GM18867 (cell line): ENCODE measurements around the gene ATF4.
A peak's percentile ranks its signal among the peaks of the same experiment; 100 is the strongest.

Experiments used
- ATAC-seq: cut with Tn5 transposase; IDR thresholded peaks from one replicate; pipeline ENCODE4 v1.9.1; 2021; ENCODE audit warnings: mild to moderate bottlenecking, moderate library complexity; ENCODE audit not compliant: unreplicated experiment

Gene ATF4

GRCh38 chr22:39528080-39528661 lies 7.8 kb downstream of the ATF4 start:
- ATAC-seq, result no peak

GRCh38 chr22:39528681-39529486 lies 8.5 kb downstream of the ATF4 start:
- ATAC-seq, result peak; percentile 25

DNA sequence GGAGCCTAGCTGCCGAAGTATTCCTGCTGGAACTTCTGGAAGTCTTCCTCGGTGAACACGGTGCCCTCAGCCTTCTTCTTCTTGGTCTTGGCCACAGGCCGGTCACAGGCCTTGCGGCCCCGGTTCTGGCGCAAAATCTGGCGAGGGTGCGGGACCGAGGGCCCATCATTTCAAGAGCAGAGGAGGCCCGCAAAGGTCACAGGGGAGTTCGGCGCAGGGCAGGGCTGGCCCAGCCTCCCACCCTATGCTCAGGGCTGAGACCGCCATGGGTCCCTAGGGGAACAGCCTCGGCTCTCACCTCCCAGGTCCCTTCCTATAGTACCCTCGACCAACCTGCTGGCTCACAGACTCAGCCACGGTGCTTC lies 9.1 kb downstream of the ATF4 start:
- no peak for ATAC-seq

- ATAC-seq, result no peak
These were observed 9.8 kb downstream of the ATF4 start for GRCh38 chr22:39530116-39530515.

DNA sequence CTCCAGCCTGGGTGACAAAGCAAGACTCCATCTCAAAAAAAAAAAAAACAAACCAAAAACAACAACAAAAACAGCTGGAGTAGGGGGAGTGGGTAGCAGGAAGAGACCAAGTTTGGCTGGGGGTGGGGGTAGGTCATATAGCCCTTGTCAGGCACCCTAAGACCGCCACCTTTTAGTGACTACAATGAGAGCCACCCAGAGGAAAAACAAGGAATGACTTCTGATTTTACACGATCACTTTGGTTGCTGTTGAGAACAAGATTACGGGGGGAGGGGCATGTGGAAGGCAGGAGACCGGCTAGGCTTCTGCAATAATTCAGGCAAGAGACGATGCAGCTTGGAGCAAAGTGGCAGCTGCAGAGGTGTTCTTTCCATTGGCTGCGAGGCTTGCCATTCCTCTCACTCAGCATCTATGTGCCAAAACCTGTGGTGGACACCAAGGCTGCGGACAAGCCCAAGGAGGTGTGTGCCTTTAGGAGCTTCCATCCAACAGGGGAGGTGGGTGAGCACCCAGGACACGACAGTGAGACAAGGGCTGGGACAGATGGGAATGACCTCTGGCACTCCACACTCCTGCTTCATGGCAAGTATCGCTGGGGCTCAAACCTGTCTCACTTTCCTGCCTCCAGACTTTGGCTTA lies 10.4 kb downstream of the ATF4 start:
- ATAC-seq, result no peak

- peak; percentile 68 for ATAC-seq
These were observed 12.1 kb downstream of the ATF4 start, which contains the start of gene RPS19BP1 for GRCh38 chr22:39532215-39533073. TSS of gene RPS19BP1 (minus strand) at chr22:39532748. CDS start at chr22:39532738, 10 bp downstream.

DNA sequence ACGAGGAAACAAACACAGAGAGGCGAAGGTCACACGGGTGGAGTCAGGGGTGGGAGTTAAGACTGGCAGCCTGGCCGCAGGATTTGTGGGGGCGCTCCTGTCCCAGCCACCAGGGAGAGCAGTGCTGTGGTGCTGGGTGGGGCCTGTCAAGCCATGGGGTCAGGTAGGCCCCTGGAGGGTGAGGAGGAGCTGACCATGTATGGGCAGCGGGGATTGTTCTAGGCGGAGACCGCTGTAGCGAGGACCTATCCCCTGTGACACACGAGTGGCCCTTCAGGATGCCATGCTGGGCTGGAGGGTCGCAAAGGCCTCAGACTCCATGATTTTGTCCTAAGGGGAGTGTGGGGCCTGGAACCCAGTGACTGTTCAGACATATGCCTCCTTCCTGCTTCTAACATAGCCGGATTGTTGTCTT lies 13.7 kb downstream of the ATF4 start:
- ATAC-seq, result no peak

GRCh38 chr22:39534591-39535356 lies 14.4 kb downstream of the ATF4 start:
- ATAC-seq, result no peak

DNA sequence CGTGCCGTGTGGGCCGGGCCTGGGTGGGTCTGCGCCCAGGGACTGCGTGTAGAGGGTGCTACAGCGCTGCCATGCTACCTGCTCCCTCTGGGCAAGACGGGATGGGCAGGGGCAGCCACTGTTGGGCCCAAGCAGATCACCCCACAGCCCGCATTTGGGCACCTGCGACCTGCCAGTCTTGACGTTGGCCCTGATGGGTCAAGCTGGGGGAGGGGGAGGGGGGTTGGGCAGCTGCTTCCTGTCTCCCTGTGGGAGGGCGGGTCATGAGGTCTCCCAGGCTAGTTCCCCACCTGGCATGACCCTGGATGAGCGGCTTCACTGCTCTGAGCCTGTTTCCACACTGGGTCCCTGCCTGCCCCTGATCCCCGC lies 15.0 kb downstream of the ATF4 start:
- ATAC-seq, result no peak

GRCh38 chr22:39535831-39536449 lies 15.6 kb downstream of the ATF4 start:
- ATAC-seq, result no peak

DNA sequence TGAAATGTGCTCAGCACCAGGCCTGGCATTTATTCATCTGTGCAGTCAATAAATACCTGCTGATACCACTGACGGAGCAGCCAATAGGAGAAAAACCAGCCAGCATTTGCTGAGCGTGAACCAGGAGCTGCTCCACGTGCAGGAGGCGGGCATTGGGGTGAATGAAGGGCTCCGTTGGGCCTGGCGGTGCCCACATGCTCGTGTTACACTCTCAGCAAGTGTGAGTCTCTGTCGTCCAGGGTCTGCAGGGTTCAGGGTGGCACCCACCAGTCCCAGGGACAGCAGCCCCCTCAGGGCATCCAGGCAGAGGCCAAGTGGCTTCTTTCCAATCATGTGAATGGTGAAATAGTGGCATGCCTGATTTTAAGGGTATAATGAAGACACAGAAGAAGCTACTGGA lies 16.3 kb downstream of the ATF4 start:
- ATAC-seq, result no peak

DNA sequence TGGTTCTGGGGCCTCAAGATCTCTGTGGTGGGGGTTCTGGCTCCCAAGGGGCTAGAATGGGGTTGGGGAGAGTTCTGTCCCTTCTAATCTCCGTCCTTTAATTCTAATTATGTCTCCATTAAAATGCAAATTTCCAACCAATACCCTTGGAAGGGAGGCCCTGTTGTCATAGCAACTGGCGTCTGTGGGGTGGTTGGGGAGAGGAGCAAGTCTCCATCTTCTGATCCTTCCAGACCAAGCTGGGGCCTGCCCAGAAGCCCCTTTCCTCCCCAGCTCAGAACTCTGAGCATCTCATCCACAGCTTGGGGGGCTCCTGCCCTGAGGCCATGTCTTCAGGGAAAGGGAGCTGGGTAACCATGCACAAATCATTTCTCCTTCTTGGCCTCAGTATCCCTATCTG lies 17.6 kb downstream of the ATF4 start:
- no peak for ATAC-seq

- no peak for ATAC-seq
These were observed 22.7 kb downstream of the ATF4 start for GRCh38 chr22:39543095-39543494.

DNA sequence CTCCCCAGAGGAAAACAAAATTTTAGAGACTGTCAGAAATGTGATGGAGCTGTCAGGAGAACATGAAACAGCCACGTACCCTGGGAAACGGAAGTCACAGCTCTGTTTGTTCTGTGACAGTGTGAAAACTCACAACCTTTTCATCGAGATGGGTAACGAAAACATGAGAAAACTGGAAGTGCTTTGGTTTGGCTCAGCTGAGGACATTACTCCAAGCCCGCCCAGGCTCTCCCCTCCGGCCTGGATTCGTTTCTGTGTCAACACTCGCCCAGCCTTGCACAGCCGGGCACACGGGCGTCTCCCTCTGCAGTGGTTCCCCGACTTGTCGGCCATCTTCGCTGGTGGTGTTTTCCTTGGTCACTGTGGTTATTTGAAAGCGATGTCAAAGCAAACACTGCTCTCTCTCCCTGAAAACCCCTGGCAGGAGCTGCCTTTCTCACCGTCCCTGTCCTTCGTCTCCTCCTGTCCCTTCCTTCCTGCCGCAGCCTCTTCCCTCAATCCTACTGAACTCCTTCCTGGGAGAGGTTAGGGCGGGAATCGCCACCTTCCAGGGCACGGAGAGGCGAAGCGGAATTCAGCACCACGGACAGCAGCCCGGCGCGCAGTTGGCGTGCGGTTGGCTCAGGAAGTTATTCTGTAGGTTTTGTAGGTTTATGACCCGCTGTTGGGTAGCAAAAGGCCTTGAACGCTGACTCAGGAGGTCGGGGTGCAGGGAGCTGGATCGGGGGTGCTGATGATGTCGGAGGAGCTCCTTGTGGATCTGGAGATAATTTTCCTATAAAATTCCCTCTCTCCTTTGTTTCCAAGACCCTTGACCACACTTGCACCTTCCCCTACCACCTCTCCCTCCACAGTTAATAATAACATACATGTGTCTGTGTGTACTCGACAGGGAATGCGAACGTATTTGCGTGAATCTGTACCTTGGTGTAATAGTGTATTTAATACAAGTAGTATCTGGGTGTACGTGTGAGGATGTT lies 25.3 kb downstream of the ATF4 start:
- ATAC-seq, result no peak

- ATAC-seq, result no peak
These were observed 26.7 kb downstream of the ATF4 start for GRCh38 chr22:39546889-39547586.

DNA sequence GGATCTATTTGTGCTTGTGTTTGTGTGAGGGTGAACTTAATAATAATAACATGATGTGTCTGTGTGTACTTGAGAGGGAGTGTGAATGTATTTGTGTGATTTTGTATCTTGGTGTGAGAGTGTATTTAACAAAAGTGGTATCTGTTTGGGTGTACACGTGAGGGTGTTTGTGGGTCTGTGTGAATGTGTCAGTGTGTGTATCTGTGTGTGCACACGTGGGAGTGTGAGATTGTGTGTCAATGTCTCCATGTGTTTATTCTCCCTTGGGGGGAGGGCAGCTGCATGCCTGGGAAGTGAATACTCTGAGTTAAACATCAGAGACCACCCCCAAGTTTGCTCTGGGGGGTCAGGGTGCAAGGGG lies 27.2 kb downstream of the ATF4 start:
- ATAC-seq, result no peak

- no peak for ATAC-seq
These were observed 33.1 kb downstream of the ATF4 start for GRCh38 chr22:39553429-39553828.

- no peak for ATAC-seq
These were observed 33.8 kb downstream of the ATF4 start for GRCh38 chr22:39554151-39554550.
